Right lobe of liver (tissue), 4 donors: ENCODE results near the gene CFAP61.

Source experiments
- POLR2A ChIP-seq: fragments of 450-650 bp; IDR thresholded peaks from one replicate; pipeline ENCODE4 v1.6.1; 2017; ENCODE audit warnings: antibody characterized with exemption, mild to moderate bottlenecking
- TF ChIP-seq, protein P1 (sequence below), 4 donors: fragments of 200-600 bp in 3 of 4; fragments of 450-650 bp in 1 of 4; IDR thresholded peaks; one replicate each; pipeline versions ENCODE4 v1.5.1 to v1.8.0; 2016 to 2022; ENCODE audit warnings: antibody characterized with exemption in 4 of 4, mild to moderate bottlenecking in 2 of 4
- donor health status: DM: no; HTN: no; CAD: no.
- donor health status: DM: no; HTN: no; CAD: no.
- donor health status: DM: no; HTN: yes; CAD: no.

DNA sequence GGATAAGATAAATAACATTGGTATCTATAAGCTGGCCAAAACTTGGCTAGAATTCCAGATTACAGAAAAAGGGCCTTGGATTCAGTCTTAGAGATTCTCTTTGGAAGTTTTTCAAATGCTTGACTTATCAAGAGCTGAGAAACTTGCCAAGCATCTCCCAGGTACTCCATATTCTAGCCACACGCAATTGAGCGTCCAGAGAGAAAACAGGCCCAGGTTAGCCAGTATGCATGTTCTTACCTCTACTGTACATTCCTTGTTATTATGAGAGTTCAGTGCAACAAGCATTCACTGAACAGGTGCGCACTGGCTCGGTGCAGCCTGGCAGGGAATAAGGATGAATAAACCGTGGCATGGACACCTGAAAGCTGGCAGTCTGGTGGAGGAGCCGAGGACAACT is 13.7 kb upstream of the CFAP61 start:
- TF ChIP-seq, protein P1, sequence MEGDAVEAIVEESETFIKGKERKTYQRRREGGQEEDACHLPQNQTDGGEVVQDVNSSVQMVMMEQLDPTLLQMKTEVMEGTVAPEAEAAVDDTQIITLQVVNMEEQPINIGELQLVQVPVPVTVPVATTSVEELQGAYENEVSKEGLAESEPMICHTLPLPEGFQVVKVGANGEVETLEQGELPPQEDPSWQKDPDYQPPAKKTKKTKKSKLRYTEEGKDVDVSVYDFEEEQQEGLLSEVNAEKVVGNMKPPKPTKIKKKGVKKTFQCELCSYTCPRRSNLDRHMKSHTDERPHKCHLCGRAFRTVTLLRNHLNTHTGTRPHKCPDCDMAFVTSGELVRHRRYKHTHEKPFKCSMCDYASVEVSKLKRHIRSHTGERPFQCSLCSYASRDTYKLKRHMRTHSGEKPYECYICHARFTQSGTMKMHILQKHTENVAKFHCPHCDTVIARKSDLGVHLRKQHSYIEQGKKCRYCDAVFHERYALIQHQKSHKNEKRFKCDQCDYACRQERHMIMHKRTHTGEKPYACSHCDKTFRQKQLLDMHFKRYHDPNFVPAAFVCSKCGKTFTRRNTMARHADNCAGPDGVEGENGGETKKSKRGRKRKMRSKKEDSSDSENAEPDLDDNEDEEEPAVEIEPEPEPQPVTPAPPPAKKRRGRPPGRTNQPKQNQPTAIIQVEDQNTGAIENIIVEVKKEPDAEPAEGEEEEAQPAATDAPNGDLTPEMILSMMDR (IDR thresholded peaks at IDR 0.05): no peak
- no peak for TF ChIP-seq POLR2A
